ENCODE results near the gene ANKRD55.
"Not testable (repeated sequence)": the region's sequence is repeated elsewhere in the genome, so short reads cannot be mapped to it uniquely, and the experiment has no call there.

Gene ANKRD55

GRCh38 chr5:56160723-56161438 is 72.2 kb downstream of the ANKRD55 start:
- DNase-seq (ENCODE audit: insufficient read length, low spot score) (no peak), FAIRE-seq (no peak)
- no peak for TF ChIP-seq POLR2A (IDR thresholded peaks at IDR 0.05; ENCODE audit: low read depth, low read length)

DNA sequence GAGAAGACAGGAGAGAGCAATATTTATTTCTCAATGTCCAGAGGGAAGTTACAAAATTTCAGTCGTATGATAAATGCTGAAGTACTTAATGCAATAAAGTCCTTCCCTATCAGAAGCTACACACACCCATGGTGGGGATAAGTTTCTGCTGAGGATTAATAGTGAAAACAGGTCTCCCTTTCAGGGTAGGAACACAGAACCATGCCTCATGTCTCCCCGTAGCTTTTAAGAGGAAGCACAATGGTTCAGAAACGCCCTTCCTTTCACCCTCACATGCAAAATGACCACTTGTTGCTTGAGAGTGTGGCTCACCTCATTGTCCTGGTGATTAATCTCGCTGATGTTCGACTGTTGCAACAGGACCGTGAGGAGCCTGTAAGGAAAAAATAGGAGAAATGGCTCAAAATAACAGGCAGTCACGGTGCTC is 73.6 kb downstream of the ANKRD55 start:
- TF ChIP-seq POLR2A (IDR thresholded peaks at IDR 0.05; ENCODE audit: low read depth, low read length) = no peak
- FAIRE-seq = no peak
- no peak for DNase-seq (ENCODE audit: insufficient read length, low spot score)

DNA sequence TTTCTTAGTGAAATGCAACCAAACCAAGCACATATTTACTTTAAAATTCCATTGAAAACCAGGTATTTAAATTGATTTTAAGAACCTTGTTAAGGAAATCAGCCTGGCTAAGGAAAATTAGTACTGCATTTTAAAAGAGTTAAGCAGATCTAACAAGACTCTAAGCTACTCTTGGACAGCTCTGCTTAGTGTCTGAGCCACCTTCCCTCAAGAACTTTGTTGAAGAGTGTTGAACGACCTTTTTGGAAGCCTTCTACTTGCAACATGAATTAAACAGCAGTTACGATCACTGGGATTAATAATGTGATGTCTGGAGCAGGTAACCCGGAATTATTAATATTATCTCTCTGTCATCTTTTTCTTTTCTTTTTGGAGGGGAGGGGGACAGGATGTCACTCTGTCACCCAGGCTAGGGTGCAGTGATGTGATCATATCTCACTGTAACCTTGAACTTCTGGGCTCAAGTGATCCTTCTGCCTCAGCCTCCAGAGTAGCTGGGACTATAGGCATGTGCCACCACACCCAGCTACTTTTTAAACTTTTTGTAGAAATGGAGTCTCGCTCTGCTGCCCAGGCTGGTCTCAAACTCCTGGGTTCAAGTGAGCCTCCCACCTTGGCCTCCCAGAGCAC is 74.7 kb downstream of the ANKRD55 start:
- DNase-seq (ENCODE audit: insufficient read length, low spot score) (no peak), FAIRE-seq (no peak)
- no peak for TF ChIP-seq POLR2A (IDR thresholded peaks at IDR 0.05; ENCODE audit: low read depth, low read length)

DNA sequence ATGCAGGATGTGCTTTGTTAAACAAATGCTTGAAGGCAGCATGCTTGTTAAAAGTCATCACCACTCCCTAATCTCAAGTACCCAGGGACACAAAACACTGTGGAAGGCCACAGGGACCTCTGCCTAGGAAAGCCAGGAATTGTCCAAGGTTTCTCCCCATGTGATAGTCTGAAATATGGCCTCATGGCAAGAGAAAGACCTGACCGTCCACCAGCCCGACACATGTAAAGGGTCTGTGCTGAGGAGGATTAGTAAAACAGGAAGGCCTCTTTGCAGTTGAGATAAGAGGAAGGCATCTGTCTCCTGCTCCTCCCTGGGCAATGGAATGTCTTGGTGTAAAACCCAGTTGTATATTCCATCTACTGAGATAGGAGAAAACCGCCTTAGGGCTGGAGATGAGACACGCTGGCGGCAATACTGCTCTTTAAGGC is 75.9 kb downstream of the ANKRD55 start:
- not testable (repeated sequence) for FAIRE-seq; DNase-seq (ENCODE audit: insufficient read length, low spot score)

DNA sequence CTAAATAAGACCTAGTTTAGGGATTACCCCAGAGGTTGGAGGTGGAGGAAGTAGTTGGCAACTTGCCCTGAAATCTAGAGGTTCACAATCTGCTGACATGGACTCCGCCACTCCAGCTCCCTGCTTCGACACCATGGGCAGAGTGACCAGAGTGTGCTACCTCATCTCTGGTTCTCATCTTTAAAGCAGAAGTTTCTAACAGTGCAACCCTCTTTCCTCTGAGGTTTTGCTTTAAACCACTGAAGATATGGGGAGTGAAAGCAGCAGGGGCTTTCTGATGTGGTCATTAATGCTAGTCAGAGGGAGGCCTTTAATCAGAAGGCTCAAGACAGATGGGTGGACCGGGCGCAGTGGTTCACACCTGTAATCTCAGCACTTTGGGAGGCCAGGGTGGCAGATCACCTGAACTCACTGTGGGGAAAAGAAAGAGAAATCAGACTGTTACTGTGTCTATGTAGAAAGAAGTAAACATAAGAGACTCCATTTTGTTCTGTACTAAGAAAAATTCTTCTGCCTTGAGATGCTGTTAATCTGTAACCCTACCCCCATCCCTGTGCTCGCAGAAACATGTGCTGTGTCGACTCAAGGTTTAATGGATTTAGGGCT is 76.4 kb downstream of the ANKRD55 start:
- DNase-seq (ENCODE audit: insufficient read length, low spot score); FAIRE-seq: not testable (repeated sequence)

GRCh38 chr5:56155992-56156584 is 77.0 kb downstream of the ANKRD55 start:
- TF ChIP-seq POLR2A (IDR thresholded peaks at IDR 0.05; ENCODE audit: low read depth, low read length) = no peak
- no peak for DNase-seq (ENCODE audit: insufficient read length, low spot score)

DNA sequence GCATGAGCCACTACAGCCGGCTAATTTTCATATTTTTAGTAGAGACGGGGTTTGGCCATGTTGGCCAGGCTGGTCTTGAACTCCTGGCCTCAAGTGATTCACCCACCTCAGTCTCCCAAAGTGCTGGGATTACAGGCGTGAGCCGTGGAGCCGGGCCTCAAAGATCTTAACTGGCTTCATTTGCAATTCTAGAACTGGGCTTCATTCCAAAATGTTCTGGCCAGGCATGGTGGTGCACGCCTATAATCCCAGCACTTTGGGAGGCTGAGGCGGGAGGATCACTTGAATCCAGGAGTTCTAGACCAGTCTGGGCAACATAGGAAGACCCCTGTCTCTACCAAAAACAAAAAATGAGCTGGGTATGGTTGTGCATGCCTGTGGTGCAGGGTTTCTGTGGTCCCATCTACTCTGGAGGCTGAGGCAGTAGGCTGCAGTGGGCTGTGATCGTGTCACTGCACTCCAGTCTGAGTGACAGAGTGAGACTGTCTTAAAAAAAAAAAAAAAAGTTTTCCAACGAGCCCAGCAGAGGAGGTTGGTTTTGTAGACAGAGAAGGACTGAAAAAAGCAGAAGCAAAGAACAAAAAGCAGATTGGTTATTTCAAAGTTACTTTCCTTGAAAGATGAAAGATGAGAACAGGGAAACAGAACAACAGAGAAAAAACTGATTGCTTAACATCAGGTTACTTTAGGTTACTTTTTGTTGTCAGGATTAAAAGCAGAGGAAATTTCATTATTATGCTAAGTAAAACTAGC is 78.2 kb downstream of the ANKRD55 start:
- FAIRE-seq (no peak), DNase-seq (ENCODE audit: insufficient read length, low spot score) (no peak)
- TF ChIP-seq POLR2A (IDR thresholded peaks at IDR 0.05; ENCODE audit: low read depth, low read length) = no peak

More at GRCh38 chr5:56155992-56156584, 77.0 kb downstream of the ANKRD55 start:
- FAIRE-seq = no peak

- no peak for FAIRE-seq
- TF ChIP-seq POLR2A (IDR thresholded peaks at IDR 0.05; ENCODE audit: low read depth, low read length) = no peak
- DNase-seq (ENCODE audit: insufficient read length, low spot score) = no peak
Observed at GRCh38 chr5:56152437-56152836, 80.7 kb downstream of the ANKRD55 start.

DNA sequence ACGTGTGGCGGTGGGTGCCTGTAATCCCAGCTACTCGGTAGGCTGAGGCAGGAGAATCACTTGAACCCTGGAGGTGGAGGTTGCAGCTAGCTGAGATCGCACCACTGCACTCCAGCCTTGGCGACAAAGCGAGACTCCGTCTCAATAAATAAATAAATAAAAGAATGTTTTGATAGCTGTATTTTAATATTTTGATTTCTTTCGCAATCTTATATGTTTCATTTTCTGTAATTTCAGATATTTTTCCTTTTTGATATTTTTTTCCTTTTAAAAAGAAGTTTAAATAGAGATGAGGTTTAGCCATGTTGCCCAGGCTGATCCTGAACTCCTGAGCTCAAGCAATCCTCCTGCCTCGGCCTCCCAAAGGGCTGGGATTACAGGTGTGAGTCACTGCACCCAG is 82.4 kb downstream of the ANKRD55 start:
- not testable (repeated sequence) for DNase-seq (ENCODE audit: insufficient read length, low spot score); FAIRE-seq

GRCh38 chr5:56148453-56148971 is 84.6 kb downstream of the ANKRD55 start:
- DNase-seq (ENCODE audit: insufficient read length, low spot score) = no peak
- FAIRE-seq = no peak

DNA sequence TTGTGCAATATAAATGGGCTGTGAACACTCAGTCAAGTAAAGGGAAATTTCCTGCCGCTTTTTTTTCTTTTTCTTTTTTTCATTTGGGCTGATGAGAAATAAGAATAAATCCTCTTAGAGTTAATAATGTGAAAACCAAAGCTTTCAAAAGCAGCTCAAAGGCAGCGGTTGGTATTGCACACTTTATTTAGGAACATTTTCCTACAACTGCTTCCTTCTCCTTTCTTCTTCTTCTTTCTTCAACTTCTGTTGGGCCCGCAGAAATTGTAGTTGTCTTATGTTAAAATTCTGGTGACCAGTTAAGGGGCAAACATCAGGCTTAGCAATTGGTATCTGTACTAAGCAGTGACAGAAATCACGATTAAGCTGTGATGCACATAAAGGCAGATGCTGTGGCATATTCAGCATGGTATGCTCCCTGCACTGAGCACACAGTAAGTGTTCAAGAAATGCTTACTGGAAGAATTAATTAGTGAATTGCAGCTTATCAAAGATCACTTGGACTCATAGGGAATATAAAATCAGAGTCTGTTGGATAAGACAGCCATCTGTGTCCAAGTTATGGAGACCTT is 85.4 kb downstream of the ANKRD55 start:
- DNase-seq (ENCODE audit: insufficient read length, low spot score) (no peak), FAIRE-seq (no peak)
- no peak for TF ChIP-seq POLR2A (IDR thresholded peaks at IDR 0.05; ENCODE audit: low read depth, low read length)

More at GRCh38 chr5:56148453-56148971, 84.6 kb downstream of the ANKRD55 start:
- TF ChIP-seq POLR2A (IDR thresholded peaks at IDR 0.05; ENCODE audit: low read depth, low read length) = no peak

DNA sequence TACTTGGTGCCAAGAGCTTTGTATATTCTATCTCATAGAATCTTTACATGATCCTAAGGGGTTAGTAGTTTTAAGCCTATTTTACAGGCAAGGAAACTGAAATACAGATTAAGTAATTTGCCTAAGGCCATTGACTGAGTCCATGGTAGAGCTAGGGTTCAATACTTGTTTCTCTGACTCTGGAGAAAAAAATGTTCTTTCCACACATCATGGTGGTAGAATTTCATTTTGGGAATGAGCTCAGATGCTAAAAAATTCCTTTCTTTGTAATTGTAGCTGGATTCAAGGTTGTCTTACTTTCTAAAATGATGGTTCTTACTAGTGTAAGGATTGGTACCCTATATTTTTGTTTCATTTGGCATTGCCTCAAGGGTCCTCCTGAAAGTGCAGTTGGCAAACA is 86.0 kb downstream of the ANKRD55 start:
- no peak for FAIRE-seq
- TF ChIP-seq POLR2A (IDR thresholded peaks at IDR 0.05; ENCODE audit: low read depth, low read length) = no peak

GRCh38 chr5:56146674-56147073 is 86.5 kb downstream of the ANKRD55 start:
- no peak for TF ChIP-seq POLR2A (IDR thresholded peaks at IDR 0.05; ENCODE audit: low read depth, low read length)
- FAIRE-seq (no peak), DNase-seq (ENCODE audit: insufficient read length, low spot score) (no peak)

More for the DNA sequence above, 86.0 kb downstream of the ANKRD55 start:
- no peak for DNase-seq (ENCODE audit: insufficient read length, low spot score)

Data from H54 (cell line).